T-cell (primary cell): ENCODE measurements around the gene TRIM8. TPM values are rescaled to one million over a fixed set of nuclear protein-coding genes. Genes with fewer than 3 reads are reported as not detected.

Experiments used
- ATAC-seq, 4 experiments: fragments of 200-7000 bp in 3 of 4; fragments of 150-1000 bp in 1 of 4; cut with Tn5 transposase; replicated peaks in 1 of 4; 1 replicate in 3 of 4; 2 replicates in 1 of 4; pipeline ENCODE4 v1.10.0; 2021; ENCODE audit warnings: moderate library complexity in 3 of 4, mild to moderate bottlenecking in 2 of 4, moderate number of reproducible peaks in 1 of 4
- CTCF ChIA-PET, 2 donors: fragments of 300-600 bp; sonication (Branson Sonifier 250); formaldehyde crosslinking; loops; one replicate each; lab custom pipeline; 2022; ENCODE audit warnings: antibody characterized with exemption in 2 of 2; lab: Charles Lee
- POLR2A ChIA-PET, 2 donors: fragments of 300-600 bp; sonication (Branson Sonifier 250); formaldehyde crosslinking; loops; one replicate each; lab custom pipeline; 2022; ENCODE audit warnings: antibody characterized with exemption in 2 of 2; lab: Charles Lee
- DNase-seq, 35 experiments: peaks; one replicate each; pipeline versions ENCODE4 v3.0.0 to v3.0.0-alpha.2; 2013 to 2023
- H3K27ac ChIP-seq: one replicate; pipeline ENCODE4 v1.5.1; 2013; ENCODE audit warnings: low read length
- H3K27me3 ChIP-seq, 2 experiments: replicated peaks in 1 of 2; 1 replicate in 1 of 2; 2 replicates in 1 of 2; pipeline versions ENCODE4 v1.6.1 to v1.7.0; 2013; ENCODE audit warnings: low read length in 1 of 2, mixed read lengths in 1 of 2; ENCODE audit not compliant: control insufficient read depth in 2 of 2, insufficient read depth in 2 of 2; ENCODE audit errors: extremely low read depth in 1 of 2
- H3K36me3 ChIP-seq, 2 donors: 1 replicate in 1 of 2; 2 replicates in 1 of 2; pipeline versions ENCODE4 v1.6.1 to v1.7.0; 2013; ENCODE audit warnings: low read length in 1 of 2; ENCODE audit not compliant: control insufficient read depth in 2 of 2, insufficient read depth in 1 of 2; ENCODE audit errors: extremely low read depth in 1 of 2
- H3K4me1 ChIP-seq, 2 experiments: 1 replicate in 1 of 2; 2 replicates in 1 of 2; pipeline versions ENCODE4 v1.6.1 to v1.7.0; 2013; ENCODE audit warnings: low read length in 2 of 2, mixed read lengths in 1 of 2; ENCODE audit not compliant: insufficient read depth in 2 of 2, control insufficient read depth in 1 of 2; ENCODE audit errors: extremely low read depth in 1 of 2
- H3K4me3 ChIP-seq, 2 donors: 1 replicate in 1 of 2; 2 replicates in 1 of 2; pipeline versions ENCODE4 v1.5.1 to v1.7.0; 2013; ENCODE audit warnings: mild to moderate bottlenecking in 2 of 2, low read length in 1 of 2, moderate library complexity in 1 of 2; ENCODE audit not compliant: control insufficient read depth in 1 of 2; ENCODE audit errors: extremely low read depth in 1 of 2
- H3K9me3 ChIP-seq: 2 replicates; pipeline ENCODE4 v1.7.0; 2013
- H3K27ac Mint-ChIP-seq, 2 donors: one replicate each; pipeline ENCODE4 v1.8.0; 2020 to 2021; ENCODE audit warnings: mild to moderate bottlenecking in 2 of 2, mixed read lengths in 2 of 2
- H3K27me3 Mint-ChIP-seq, 2 donors: one replicate each; pipeline ENCODE4 v1.8.0; 2021 to 2022; ENCODE audit warnings: mixed read lengths in 2 of 2
- H3K36me3 Mint-ChIP-seq: one replicate; pipeline ENCODE4 v1.8.0; 2021; ENCODE audit warnings: mixed read lengths
- H3K4me1 Mint-ChIP-seq, 3 donors: one replicate each; pipeline ENCODE4 v1.8.0; 2020 to 2022; ENCODE audit warnings: mixed read lengths in 3 of 3, mild to moderate bottlenecking in 1 of 3
- H3K4me3 Mint-ChIP-seq, 3 donors: one replicate each; pipeline ENCODE4 v1.8.0; 2020 to 2022; ENCODE audit warnings: mild to moderate bottlenecking in 3 of 3, mixed read lengths in 3 of 3, moderate library complexity in 3 of 3
- H3K9me3 Mint-ChIP-seq, 3 donors: one replicate each; pipeline ENCODE4 v1.8.0; 2020 to 2022; ENCODE audit warnings: mixed read lengths in 3 of 3
- WGBS: methylation state at CpG from one replicate; pipeline ENCODE4 v1.1.5; 2013; ENCODE audit warnings: missing lambda C conversion rate; ENCODE audit not compliant: insufficient coverage; 5-methylcytosine and 5-hydroxymethylcytosine counted together
- total RNA-seq, 35 experiments: library from RNA in 6 of 35; stranded (reverse) in 6 of 35; fragments of 120-200 nt in 1 of 35; gene quantifications; one replicate each; pipeline versions ENCODE4 v1.2.1 to v1.2.4 and lab custom pipeline; 2013 to 2026

TRIM8 gene
- total RNA-seq, 5 donors from 2014 or later (not counting 1 experiment from before 2014, with no cell fraction given), result 54.2 to 74.7 (median 67.9) TPM

- DNase-seq (peak in 17 of 35 experiments; percentile 11 to 54 (median 32)), ATAC-seq (peak; percentile 16 to 39 (median 24))
- Mint-ChIP-seq H3K27ac (peak overlapping the region; percentile 89 to 92), H3K9me3 (no peaks in the 10 kb centered on the region), H3K27me3 (no peaks in the 10 kb centered on the region), H3K4me1 (peaks cover 39 to 43% (median 40%) of the 10 kb centered on the region in 3 donors), H3K36me3 (peaks cover 19% of the 10 kb centered on the region), H3K4me3 (peak overlapping the region in 1 of 3 donors; percentile 59)
- H3K4me1 ChIP-seq, result peaks cover 28 to 39% of the 10 kb centered on the region in 2 experiments
- H3K4me3 ChIP-seq, result no peak overlapping the region
- H3K36me3 ChIP-seq, result peaks cover 0 to 28% of the 10 kb centered on the region in 2 donors
- CTCF ChIA-PET, result interaction anchor here in 1 of 2 donors (0.5 to 0.6 kb wide), 2 partner anchors 9 to 689 kb away, joined by 3 to 7 read pairs; no protein-coding TSS in a partner anchor
- no peaks in the 10 kb centered on the region for H3K9me3 ChIP-seq
- no peaks in the 10 kb centered on the region for H3K27me3 ChIP-seq
- POLR2A ChIA-PET, result no interaction called here
- WGBS, result 94% methylated on average over 5 of the region's 7 CpGs
- H3K27ac ChIP-seq, result peak overlapping the region; percentile 89
These were observed 31.0 kb upstream of the TRIM8 start for GRCh38 chr10:102613286-102613685.

GRCh38 chr10:102613785-102614184 lies 30.5 kb upstream of the TRIM8 start:
- Mint-ChIP-seq H3K27me3 (no peaks in the 10 kb centered on the region), H3K9me3 (no peaks in the 10 kb centered on the region), H3K27ac (peak overlapping the region in 1 of 2 donors; percentile 92), H3K4me3 (no peak overlapping the region), H3K36me3 (peaks cover 24% of the 10 kb centered on the region), H3K4me1 (peaks cover 39 to 43% (median 40%) of the 10 kb centered on the region in 3 donors)
- POLR2A ChIA-PET, result no interaction called here
- Histone ChIP-seq H3K4me3 (no peak overlapping the region), H3K36me3 (peaks cover 0 to 29% of the 10 kb centered on the region in 2 donors), H3K27ac (peak overlapping the region; percentile 89), H3K4me1 (peaks cover 28 to 39% of the 10 kb centered on the region in 2 experiments), H3K9me3 (no peaks in the 10 kb centered on the region), H3K27me3 (no peaks in the 10 kb centered on the region)
- DNase-seq (no peak), ATAC-seq (no peak)
- 94% methylated on average over 8 of the region's 8 CpGs for WGBS
- CTCF ChIA-PET, result interaction anchor here (0.6 to 0.7 kb wide), 2 partner anchors 61 to 690 kb away, joined by 3 to 7 read pairs; no protein-coding TSS in a partner anchor

- H3K36me3 Mint-ChIP-seq, result peaks cover 26% of the 10 kb centered on the region
- no peak overlapping the region for H3K4me3 Mint-ChIP-seq
- H3K27me3 Mint-ChIP-seq, result no peaks in the 10 kb centered on the region
- H3K9me3 Mint-ChIP-seq, result no peaks in the 10 kb centered on the region
- ATAC-seq (no peak), DNase-seq (no peak)
- no peak overlapping the region for H3K4me3 ChIP-seq
- H3K4me1 ChIP-seq, result peaks cover 28 to 39% of the 10 kb centered on the region in 2 experiments
- H3K27ac Mint-ChIP-seq, result no peak overlapping the region
- H3K9me3 ChIP-seq, result no peaks in the 10 kb centered on the region
- no peak overlapping the region for H3K27ac ChIP-seq
- 96% methylated on average over 4 of the region's 5 CpGs for WGBS
- no peaks in the 10 kb centered on the region for H3K27me3 ChIP-seq
- H3K4me1 Mint-ChIP-seq, result peaks cover 31 to 37% (median 33%) of the 10 kb centered on the region in 3 donors
- H3K36me3 ChIP-seq, result peaks cover 0 to 37% of the 10 kb centered on the region in 2 donors
- CTCF ChIA-PET, result interaction anchor here (0.5 to 0.9 kb wide), 3 partner anchors 10 to 312 kb away, joined by 3 to 4 read pairs (median 4); partner anchors contain the start of gene WBP1L (in 1 of the 2)
- POLR2A ChIA-PET, result interaction anchor here in 1 of 2 donors (0.7 kb wide), 1 partner anchor 27 kb away, joined by 3 read pairs; no protein-coding TSS in a partner anchor
These were observed 29.4 kb upstream of the TRIM8 start for GRCh38 chr10:102614888-102615287.

- Mint-ChIP-seq H3K27ac (no peak overlapping the region), H3K9me3 (no peaks in the 10 kb centered on the region), H3K27me3 (no peaks in the 10 kb centered on the region), H3K4me3 (no peak overlapping the region), H3K36me3 (peaks cover 26% of the 10 kb centered on the region), H3K4me1 (peaks cover 30 to 36% (median 31%) of the 10 kb centered on the region in 3 donors)
- Histone ChIP-seq H3K36me3 (peaks cover 0 to 40% of the 10 kb centered on the region in 2 donors), H3K4me3 (no peak overlapping the region), H3K27me3 (no peaks in the 10 kb centered on the region), H3K4me1 (peaks cover 28 to 37% of the 10 kb centered on the region in 2 experiments), H3K27ac (no peak overlapping the region), H3K9me3 (no peaks in the 10 kb centered on the region)
- POLR2A ChIA-PET, result no interaction called here
- 97% methylated on average over 4 of the region's 7 CpGs for WGBS
- DNase-seq (peak in 6 of 35 experiments; percentile 7 to 43 (median 14)), ATAC-seq (no peak)
- CTCF ChIA-PET, result interaction anchor here in 1 of 2 donors (0.5 to 0.9 kb wide), 2 partner anchors 10 to 313 kb away, joined by 3 to 4 read pairs; no protein-coding TSS in a partner anchor
These were observed 28.9 kb upstream of the TRIM8 start for GRCh38 chr10:102615361-102615760.

- ChIA-PET CTCF (interaction anchor here in 1 of 2 donors (0.6 kb wide), 1 partner anchor 10 kb away, joined by 3 read pairs; no protein-coding TSS in a partner anchor), POLR2A (no interaction called here)
- Histone ChIP-seq H3K9me3 (no peaks in the 10 kb centered on the region), H3K27ac (no peak overlapping the region), H3K4me1 (peaks cover 26 to 35% of the 10 kb centered on the region in 2 experiments), H3K36me3 (peaks cover 0 to 40% of the 10 kb centered on the region in 2 donors), H3K27me3 (no peaks in the 10 kb centered on the region), H3K4me3 (no peak overlapping the region)
- DNase-seq, result no peak
- Mint-ChIP-seq H3K4me3 (no peak overlapping the region), H3K27ac (no peak overlapping the region), H3K36me3 (peaks cover 26% of the 10 kb centered on the region), H3K4me1 (peaks cover 22 to 32% (median 23%) of the 10 kb centered on the region in 3 donors), H3K27me3 (no peaks in the 10 kb centered on the region), H3K9me3 (no peaks in the 10 kb centered on the region)
- WGBS, result 70% methylated on average over 1 of the region's 1 CpG
- no peak for ATAC-seq
These were observed 28.1 kb upstream of the TRIM8 start for GRCh38 chr10:102616066-102616770.

- no peaks in the 10 kb centered on the region for H3K27me3 Mint-ChIP-seq
- ATAC-seq, result no peak
- Histone ChIP-seq H3K4me3 (no peak overlapping the region), H3K4me1 (peaks cover 18 to 34% of the 10 kb centered on the region in 2 experiments), H3K27ac (no peak overlapping the region), H3K36me3 (peaks cover 0 to 40% of the 10 kb centered on the region in 2 donors), H3K27me3 (no peaks in the 10 kb centered on the region), H3K9me3 (no peaks in the 10 kb centered on the region)
- no peaks in the 10 kb centered on the region for H3K9me3 Mint-ChIP-seq
- 100% methylated on average over 4 of the region's 9 CpGs for WGBS
- peaks cover 26% of the 10 kb centered on the region for H3K36me3 Mint-ChIP-seq
- no peak overlapping the region for H3K27ac Mint-ChIP-seq
- no peak for DNase-seq
- no peak overlapping the region for H3K4me3 Mint-ChIP-seq
- POLR2A ChIA-PET, result no interaction called here
- CTCF ChIA-PET, result interaction anchor here in 1 of 2 donors (0.6 kb wide), 1 partner anchor 9 kb away, joined by 3 read pairs; no protein-coding TSS in a partner anchor
- peaks cover 14 to 24% (median 20%) of the 10 kb centered on the region in 3 donors for H3K4me1 Mint-ChIP-seq
These were observed 27.2 kb upstream of the TRIM8 start for GRCh38 chr10:102617041-102617440.
